ENCODE results near the gene KIAA1614.

KIAA1614 gene

GRCh38 chr1:180939073-180939710, 26.5 kb downstream of the KIAA1614 start:
- DNase-seq, result peak in 1 of 58 donors; percentile 15

DNA sequence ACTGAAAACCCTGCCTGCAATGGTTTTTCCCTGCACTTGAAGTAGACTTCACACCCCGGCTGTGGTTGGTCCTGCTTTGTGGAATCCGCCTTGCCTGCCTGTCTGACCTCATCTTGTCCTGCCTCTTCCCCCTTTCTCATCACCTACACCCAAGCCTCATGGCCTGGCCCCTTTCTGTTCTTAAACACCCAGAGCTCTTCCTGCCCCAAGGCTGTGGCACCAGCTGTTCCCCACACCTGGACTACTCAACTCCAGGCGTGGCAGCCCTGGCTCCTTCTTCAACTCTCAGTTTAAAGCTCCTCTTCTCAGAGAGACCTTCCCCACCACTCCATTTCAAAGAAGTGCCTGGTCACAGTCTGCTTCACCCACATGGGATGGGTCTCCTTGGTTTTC, 27.0 kb downstream of the KIAA1614 start:
- DNase-seq, result no peak

DNA sequence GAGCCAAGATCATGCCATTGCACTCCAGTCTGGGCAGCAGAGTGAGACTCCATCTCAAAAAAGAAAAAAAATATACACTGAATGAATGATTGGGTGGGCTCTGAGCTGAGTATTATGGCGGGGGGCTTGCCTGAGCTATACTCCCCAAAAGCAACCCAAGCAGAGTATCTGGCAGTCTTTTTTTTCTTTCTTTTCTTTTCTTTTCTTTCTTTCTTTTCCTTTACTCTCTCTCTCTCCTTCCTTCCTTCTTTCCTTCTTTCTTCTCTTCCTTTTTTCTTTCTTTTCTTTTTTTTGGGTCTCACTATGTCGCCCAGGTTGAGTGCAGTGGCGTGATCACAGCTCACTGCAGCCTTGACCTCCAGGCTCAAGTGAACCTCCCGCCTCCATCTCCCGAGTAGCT, 27.7 kb downstream of the KIAA1614 start:
- no peak for DNase-seq

- no peak for DNase-seq
Measured at GRCh38 chr1:180941518-180942275, 29.0 kb downstream of the KIAA1614 start.

DNA sequence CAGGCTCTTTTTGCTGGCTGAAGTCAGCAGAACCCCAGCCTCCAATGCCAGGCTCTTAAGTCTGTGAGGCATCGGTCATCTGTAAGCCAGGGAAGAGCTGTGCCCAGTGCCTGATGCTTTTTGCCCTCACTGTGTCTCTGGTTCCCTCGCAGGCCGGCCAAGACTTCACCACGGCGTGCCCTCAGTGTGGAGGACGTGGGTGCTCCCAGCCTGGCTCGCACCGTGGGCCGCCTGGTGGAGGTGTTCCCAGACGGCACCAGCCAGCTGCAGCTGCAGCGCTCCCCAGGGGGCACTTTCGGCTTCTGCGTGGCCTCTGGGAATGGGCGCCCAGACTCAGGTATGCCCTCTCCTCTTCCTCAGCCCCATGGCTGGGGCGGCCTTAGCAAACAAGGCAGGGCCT, 32.5 kb downstream of the KIAA1614 start:
- no peak for DNase-seq

- no peak for DNase-seq
Measured at GRCh38 chr1:180945551-180945950, 32.9 kb downstream of the KIAA1614 start.

DNA sequence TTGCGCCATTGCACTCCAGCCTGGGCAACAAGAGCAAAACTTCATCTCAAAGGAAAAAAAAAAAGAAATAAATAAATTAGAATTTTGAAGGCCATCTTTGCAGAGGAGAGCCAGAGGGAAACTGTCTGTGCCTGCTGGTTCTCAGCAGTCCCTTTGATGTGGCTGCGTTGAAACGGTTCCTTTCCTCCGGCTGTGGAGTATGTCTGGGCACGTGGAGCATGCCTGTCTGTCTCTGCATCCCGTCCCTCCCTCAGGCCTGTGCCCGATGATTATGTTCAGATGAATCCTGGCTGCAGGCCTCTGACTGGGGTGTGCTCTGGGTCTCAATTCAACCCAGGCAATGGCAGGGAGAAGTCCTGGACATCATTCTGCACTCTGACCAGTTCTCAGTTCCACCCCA, 33.4 kb downstream of the KIAA1614 start:
- DNase-seq, result no peak

DNA sequence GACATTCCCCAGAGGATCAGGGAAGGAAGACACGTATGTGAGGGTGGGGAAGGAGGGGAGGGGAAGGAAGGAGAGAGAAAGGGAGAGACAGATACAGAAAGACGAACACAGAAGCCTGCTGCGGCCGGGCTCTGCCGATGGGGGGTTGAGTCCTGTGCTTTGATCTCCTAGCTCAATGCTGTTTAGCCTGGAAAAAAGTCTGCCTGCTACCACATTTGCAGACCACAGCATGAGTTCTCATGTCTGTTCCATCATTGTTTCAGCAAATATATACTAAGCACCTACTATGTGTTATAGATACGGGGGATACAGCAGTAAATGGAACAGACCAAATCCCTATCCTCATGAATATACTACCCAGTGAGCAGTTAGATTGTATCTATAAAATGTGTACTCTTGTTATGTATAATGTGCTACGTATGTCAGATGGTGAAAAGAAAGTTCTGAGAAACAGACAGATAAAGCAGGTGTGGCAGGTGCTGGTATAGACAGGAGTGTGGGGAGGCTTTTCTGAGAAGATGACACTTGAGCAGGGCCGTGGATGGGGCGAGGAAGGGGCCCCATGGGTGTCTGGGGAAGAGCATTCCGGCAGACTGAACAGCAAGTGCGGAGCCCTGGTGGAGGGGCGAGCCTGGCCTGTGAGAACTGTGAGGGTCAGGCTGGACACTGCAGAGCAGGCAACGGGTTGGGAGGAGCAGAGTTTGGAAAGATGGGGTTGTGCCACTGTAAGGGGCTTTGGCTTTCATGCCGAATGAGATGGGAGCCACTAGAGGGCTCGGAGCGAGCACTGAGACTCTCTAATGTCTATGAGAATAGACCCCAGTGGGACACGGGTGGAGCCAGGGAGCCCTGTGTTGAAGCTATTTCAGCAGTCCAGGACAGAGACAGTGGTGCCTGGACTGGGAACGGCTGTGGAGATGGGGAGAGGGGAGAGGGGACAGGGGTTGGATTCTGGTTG, 34.1 kb downstream of the KIAA1614 start:
- DNase-seq, result no peak

GRCh38 chr1:180947499-180947885, 34.8 kb downstream of the KIAA1614 start:
- DNase-seq, result no peak

- DNase-seq, result peak in 13 of 58 donors; percentile 14 to 56 (median 31)
Measured at GRCh38 chr1:180947901-180948640, 35.4 kb downstream of the KIAA1614 start.

GRCh38 chr1:180948641-180949615, 36.2 kb downstream of the KIAA1614 start:
- peak in 4 of 58 donors; percentile 20 to 31 (median 24) for DNase-seq

DNA sequence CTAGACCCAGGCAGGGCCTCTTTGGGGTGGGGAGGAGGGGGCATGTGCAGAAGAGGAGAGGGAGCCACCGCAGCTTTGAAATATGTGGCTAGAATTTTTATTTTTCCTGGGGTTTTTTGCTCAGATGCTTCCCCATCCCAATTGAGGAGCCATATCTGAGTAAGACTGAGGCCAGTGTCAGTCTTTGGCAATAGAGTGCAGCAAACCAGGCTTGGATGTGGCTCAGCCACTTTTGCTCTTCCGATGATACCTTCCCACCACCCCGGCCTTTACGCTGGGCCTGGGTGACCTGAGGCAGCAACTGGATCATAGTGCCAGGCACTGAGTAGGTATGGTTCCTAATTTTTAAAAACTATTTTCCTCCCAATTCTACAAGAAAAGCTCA, 36.9 kb downstream of the KIAA1614 start:
- DNase-seq, result no peak

DNA sequence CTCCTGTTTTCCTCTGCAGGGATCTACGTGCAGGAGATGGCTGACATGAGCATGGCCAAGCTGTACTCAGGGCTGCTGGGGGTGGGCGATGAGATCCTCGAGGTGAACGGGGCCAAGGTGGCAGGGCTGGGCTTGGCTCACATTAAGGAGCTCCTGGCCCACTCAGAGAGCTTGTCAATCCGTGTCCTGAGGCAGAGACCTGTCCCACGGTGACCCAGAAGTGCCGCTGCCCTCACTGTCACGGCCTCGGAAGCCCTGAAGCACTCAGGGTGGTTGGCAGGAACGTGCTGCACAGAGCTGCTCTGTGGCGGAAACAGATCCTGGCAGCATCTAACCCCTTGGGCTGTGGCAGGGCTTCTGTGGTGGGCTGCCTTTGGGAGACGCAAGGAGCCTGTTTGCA, 37.6 kb downstream of the KIAA1614 start:
- no peak for DNase-seq

GRCh38 chr1:180951186-180951745, 38.6 kb downstream of the KIAA1614 start:
- DNase-seq, result no peak

DNA sequence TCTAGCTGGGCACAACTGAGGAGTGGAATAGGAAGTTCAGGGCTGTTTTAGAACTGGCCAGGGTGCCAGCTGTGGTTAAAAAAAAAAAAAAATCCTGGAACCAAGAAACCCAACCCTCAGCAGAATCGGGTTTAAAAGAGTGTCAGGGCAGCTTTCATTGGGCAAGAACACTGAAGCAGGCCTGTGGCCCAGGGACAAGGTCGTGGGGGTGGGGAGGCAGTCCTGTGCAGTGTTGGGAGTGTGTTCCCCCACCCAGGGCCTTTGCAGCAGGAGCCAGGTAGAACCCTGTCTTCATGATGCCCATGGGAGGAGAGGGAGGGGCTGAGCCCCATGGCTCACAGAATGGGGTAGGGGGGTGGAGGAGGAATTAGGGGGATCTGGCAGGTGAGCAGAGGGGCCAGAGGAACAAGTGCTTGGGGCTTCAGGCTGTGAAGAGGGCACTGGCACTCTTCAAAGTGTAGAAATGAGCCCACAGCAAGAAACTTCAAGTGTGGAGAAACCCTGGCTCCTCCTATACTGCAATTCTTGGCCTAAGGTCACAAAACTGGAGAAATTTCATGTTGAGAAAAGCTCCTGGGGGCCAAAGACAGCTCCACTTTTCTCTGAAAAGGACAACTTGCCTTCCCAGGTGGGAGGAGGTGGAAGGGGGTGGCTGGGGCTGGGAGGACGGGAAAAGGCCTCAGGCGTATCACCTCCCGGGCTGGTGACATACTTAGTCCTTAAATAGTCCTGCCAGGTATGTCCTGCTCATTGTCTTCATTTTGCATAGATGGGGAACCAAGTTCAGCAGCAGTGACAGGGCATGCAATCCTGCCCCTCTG, 39.3 kb downstream of the KIAA1614 start:
- no peak for DNase-seq

DNA sequence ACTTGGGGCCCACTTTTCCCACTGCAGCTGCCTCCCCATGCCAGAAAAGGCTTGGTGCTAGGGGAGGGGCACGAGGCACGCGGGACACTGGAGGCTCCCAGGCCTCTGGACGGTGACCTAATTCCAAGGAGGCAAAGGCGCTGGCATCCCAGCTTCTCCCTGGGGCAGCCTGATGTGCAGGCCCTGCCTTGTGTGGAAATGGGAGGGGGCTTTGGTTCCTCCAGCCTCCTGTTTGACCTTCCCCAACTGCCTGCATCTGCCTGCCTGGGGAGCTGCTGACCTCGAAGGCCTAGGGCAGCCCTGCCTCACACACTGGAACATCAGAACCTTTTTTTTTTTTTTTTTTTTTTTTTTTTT, 39.9 kb downstream of the KIAA1614 start:
- no peak for DNase-seq

DNA sequence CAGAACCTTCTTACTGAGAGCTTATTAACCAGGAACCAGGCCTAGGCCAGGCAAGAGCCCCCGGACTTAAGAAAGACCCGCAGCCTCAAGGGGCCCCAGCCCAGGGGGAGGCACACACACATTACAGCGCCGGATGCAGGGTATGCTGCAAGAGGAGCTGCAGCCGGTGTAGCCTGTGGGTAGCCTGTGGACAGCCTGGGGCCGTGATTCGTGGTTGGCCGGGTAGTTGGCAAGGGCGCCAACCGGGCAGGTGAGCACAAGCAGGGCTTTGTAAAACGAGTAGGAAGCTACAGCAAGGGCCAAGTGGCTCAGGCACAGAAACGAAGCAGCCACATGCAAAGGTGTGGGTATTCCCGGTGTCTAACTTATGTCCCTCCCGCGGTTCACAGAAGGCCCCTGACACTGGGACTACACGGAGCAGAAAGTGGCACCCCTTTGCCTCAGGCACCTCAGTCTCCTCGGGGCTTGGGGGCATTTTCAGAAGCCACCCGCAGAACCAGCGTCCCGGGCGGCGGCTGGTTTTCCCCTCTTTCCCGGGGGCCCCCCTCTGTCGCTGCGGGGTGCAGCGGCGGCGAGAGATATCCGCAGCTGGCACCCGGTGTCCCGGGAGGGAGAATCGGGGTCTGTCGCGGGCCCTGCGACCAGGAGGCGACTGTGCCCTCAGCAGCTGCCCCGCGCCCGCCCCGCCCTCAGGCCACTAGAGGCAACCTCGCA, 40.8 kb downstream of the KIAA1614 start:
- DNase-seq, result peak in 2 of 58 donors; percentile 15 to 52
